LNCAP (cell line): Measurements from ENCODE around the gene CCT7.

Experiments
- TF ChIP-seq, protein P1 (sequence below): fragments of 450-650 bp; IDR thresholded peaks from 2 replicates; pipeline ENCODE4 v1.5.1; 2017; ENCODE audit warnings: mild to moderate bottlenecking

CCT7 gene

GRCh38 chr2:73301636-73302035 is 67.5 kb downstream of the CCT7 start:
- TF ChIP-seq, protein P1, sequence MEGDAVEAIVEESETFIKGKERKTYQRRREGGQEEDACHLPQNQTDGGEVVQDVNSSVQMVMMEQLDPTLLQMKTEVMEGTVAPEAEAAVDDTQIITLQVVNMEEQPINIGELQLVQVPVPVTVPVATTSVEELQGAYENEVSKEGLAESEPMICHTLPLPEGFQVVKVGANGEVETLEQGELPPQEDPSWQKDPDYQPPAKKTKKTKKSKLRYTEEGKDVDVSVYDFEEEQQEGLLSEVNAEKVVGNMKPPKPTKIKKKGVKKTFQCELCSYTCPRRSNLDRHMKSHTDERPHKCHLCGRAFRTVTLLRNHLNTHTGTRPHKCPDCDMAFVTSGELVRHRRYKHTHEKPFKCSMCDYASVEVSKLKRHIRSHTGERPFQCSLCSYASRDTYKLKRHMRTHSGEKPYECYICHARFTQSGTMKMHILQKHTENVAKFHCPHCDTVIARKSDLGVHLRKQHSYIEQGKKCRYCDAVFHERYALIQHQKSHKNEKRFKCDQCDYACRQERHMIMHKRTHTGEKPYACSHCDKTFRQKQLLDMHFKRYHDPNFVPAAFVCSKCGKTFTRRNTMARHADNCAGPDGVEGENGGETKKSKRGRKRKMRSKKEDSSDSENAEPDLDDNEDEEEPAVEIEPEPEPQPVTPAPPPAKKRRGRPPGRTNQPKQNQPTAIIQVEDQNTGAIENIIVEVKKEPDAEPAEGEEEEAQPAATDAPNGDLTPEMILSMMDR = no peak
